GM12878 (cell line): ENCODE results near the gene CHRM5.

Experiments
- EZH2 ChIP-seq: IDR thresholded peaks from 2 replicates; pipeline ENCODE4 v1.6.1; 2012; ENCODE audit warnings: low read depth, mild to moderate bottlenecking, control low read depth, inconsistent platforms, low read length, borderline replicate concordance; ENCODE audit not compliant: control insufficient read depth
- FOXK2 ChIP-seq: fragments of 450-650 bp; IDR thresholded peaks from 2 replicates; pipeline ENCODE4 v1.6.1; 2017; ENCODE audit warnings: mild to moderate bottlenecking, moderate library complexity
- JUND ChIP-seq: IDR thresholded peaks from 2 replicates; pipeline ENCODE4 v1.6.1; 2012; ENCODE audit warnings: low read depth, mild to moderate bottlenecking, low read length, improper control_type of control experiment, moderate library complexity
- POLR2A ChIP-seq: IDR thresholded peaks from 2 replicates; pipeline ENCODE4 v1.6.1; 2011; ENCODE audit warnings: low read depth, mild to moderate bottlenecking, low read length
- POLR2AphosphoS5 ChIP-seq: IDR thresholded peaks from 2 replicates; pipeline ENCODE4 v1.6.1; 2011; ENCODE audit warnings: mild to moderate bottlenecking, low read length, inconsistent platforms
- ZNF274 ChIP-seq: IDR thresholded peaks from one replicate; pipeline ENCODE4 v1.8.0; 2011; ENCODE audit not compliant: insufficient read length, insufficient read depth
- TF ChIP-seq, protein P1 (sequence below), 3 experiments: IDR thresholded peaks in 2 of 3; conservative IDR thresholded peaks in 1 of 3; 2 replicates each; pipeline ENCODE4 v1.5.1; 2011; ENCODE audit warnings: low read depth in 3 of 3, low read length in 3 of 3, mild to moderate bottlenecking in 3 of 3, control low read depth in 2 of 3, moderate library complexity in 2 of 3, inconsistent platforms in 1 of 3, mixed read lengths in 1 of 3; ENCODE audit not compliant: control insufficient read depth in 2 of 3, insufficient read depth in 1 of 3; ENCODE audit errors: extremely low read depth in 1 of 3
- TF ChIP-seq, protein P2 (sequence below): IDR thresholded peaks from 2 replicates; pipeline ENCODE4 v1.6.1; 2011; ENCODE audit warnings: mild to moderate bottlenecking, low read depth, low read length, moderate library complexity; ENCODE audit not compliant: insufficient replicate concordance
- TF ChIP-seq, protein P3 (sequence below): IDR thresholded peaks from 2 replicates; pipeline ENCODE4 v1.6.1; 2011; ENCODE audit warnings: low read depth, mild to moderate bottlenecking, low read length, moderate library complexity, borderline replicate concordance; ENCODE audit errors: extremely low read depth
- TF ChIP-seq, protein P4 (sequence below): IDR thresholded peaks from 2 replicates; pipeline ENCODE4 v1.6.1; 2012; ENCODE audit warnings: mild to moderate bottlenecking, low read depth, low read length
- TF ChIP-seq, protein P5 (sequence below): IDR thresholded peaks from 2 replicates; pipeline ENCODE4 v1.6.1; 2011; ENCODE audit warnings: low read depth, low read length, improper control_type of control experiment, borderline replicate concordance

DNA sequence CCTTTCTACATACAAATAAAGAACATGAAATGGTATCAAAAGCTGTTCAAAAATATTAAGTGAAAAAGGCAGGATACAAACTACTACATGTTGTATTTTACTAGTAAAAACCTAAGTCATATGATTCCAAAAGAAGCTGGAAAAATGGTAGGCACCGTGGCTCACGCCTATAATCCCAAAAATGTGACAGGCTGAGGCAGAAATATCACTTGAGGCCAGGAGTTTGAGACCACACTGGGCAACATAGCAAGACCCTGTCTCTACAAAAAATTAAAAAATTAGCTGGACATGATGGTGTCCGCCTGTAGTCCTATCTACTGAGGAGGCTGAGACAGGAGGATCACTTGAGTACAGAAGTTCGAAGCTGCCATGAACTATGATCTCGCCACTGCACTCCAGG, 131.6 kb downstream of the CHRM5 start:
- TF ChIP-seq FOXK2 (no peak), ZNF274 (no peak), POLR2AphosphoS5 (no peak), POLR2A (no peak), JUND (no peak), EZH2 (no peak)
- TF ChIP-seq, protein P1, sequence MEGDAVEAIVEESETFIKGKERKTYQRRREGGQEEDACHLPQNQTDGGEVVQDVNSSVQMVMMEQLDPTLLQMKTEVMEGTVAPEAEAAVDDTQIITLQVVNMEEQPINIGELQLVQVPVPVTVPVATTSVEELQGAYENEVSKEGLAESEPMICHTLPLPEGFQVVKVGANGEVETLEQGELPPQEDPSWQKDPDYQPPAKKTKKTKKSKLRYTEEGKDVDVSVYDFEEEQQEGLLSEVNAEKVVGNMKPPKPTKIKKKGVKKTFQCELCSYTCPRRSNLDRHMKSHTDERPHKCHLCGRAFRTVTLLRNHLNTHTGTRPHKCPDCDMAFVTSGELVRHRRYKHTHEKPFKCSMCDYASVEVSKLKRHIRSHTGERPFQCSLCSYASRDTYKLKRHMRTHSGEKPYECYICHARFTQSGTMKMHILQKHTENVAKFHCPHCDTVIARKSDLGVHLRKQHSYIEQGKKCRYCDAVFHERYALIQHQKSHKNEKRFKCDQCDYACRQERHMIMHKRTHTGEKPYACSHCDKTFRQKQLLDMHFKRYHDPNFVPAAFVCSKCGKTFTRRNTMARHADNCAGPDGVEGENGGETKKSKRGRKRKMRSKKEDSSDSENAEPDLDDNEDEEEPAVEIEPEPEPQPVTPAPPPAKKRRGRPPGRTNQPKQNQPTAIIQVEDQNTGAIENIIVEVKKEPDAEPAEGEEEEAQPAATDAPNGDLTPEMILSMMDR (IDR thresholded peaks at IDR 0.05 in 2 of 3, conservative IDR thresholded peaks at IDR 0.05 in 1 of 3; ENCODE audit: control insufficient read depth in 2 of 3, extremely low read depth in 1 of 3, insufficient read depth in 1 of 3, low read depth in 3 of 3, low read length in 3 of 3) = no peak
- TF ChIP-seq, protein P2, sequence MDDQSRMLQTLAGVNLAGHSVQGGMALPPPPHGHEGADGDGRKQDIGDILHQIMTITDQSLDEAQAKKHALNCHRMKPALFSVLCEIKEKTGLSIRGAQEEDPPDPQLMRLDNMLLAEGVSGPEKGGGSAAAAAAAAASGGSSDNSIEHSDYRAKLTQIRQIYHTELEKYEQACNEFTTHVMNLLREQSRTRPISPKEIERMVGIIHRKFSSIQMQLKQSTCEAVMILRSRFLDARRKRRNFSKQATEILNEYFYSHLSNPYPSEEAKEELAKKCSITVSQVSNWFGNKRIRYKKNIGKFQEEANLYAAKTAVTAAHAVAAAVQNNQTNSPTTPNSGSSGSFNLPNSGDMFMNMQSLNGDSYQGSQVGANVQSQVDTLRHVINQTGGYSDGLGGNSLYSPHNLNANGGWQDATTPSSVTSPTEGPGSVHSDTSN = no peak
- TF ChIP-seq, protein P3, sequence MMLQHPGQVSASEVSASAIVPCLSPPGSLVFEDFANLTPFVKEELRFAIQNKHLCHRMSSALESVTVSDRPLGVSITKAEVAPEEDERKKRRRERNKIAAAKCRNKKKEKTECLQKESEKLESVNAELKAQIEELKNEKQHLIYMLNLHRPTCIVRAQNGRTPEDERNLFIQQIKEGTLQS = no peak
- TF ChIP-seq, protein P4, sequence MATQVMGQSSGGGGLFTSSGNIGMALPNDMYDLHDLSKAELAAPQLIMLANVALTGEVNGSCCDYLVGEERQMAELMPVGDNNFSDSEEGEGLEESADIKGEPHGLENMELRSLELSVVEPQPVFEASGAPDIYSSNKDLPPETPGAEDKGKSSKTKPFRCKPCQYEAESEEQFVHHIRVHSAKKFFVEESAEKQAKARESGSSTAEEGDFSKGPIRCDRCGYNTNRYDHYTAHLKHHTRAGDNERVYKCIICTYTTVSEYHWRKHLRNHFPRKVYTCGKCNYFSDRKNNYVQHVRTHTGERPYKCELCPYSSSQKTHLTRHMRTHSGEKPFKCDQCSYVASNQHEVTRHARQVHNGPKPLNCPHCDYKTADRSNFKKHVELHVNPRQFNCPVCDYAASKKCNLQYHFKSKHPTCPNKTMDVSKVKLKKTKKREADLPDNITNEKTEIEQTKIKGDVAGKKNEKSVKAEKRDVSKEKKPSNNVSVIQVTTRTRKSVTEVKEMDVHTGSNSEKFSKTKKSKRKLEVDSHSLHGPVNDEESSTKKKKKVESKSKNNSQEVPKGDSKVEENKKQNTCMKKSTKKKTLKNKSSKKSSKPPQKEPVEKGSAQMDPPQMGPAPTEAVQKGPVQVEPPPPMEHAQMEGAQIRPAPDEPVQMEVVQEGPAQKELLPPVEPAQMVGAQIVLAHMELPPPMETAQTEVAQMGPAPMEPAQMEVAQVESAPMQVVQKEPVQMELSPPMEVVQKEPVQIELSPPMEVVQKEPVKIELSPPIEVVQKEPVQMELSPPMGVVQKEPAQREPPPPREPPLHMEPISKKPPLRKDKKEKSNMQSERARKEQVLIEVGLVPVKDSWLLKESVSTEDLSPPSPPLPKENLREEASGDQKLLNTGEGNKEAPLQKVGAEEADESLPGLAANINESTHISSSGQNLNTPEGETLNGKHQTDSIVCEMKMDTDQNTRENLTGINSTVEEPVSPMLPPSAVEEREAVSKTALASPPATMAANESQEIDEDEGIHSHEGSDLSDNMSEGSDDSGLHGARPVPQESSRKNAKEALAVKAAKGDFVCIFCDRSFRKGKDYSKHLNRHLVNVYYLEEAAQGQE = no peak
- TF ChIP-seq, protein P5, sequence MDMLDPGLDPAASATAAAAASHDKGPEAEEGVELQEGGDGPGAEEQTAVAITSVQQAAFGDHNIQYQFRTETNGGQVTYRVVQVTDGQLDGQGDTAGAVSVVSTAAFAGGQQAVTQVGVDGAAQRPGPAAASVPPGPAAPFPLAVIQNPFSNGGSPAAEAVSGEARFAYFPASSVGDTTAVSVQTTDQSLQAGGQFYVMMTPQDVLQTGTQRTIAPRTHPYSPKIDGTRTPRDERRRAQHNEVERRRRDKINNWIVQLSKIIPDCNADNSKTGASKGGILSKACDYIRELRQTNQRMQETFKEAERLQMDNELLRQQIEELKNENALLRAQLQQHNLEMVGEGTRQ = no peak
